Mesangial cell (primary cell): Measurements from ENCODE around the gene EPX. TPM values are rescaled to one million over a fixed set of nuclear protein-coding genes. Genes with fewer than 3 reads are reported as not detected.

ENCODE experiments used
- total RNA-seq: library from RNA; depleted of rRNA; stranded (reverse); fragments of >200 nt; gene quantifications from 2 replicates; pipeline ENCODE4 v1.2.3, GENCODE V29; 2015

Gene EPX
- not detected in 2 replicates for total RNA-seq

GRCh38 chr17:58192612-58193011 is at the start of gene EPX:
TSS of gene EPX (plus strand) at chr17:58192726. CDS start at chr17:58192847, 121 bp downstream.

GRCh38 chr17:58147930-58148434 is 44.5 kb upstream of the EPX start, which contains the start of gene OR4D1:
TSS of gene OR4D1 (plus strand) at chr17:58148384. CDS start at chr17:58155154, 6,770 bp downstream.

GRCh38 chr17:58166682-58167081 is 25.8 kb upstream of the EPX start, which contains the start of gene OR4D2:
TSS of gene OR4D2 (plus strand) at chr17:58166982. CDS start at chr17:58169656, 2,674 bp downstream.

GRCh38 chr17:58219007-58219788 is 26.7 kb downstream of the EPX start, which contains the start of gene MKS1:
TSS of gene MKS1 (minus strand) at chr17:58219255. CDS start at chr17:58219230, 25 bp downstream.

GRCh38 chr17:58238147-58238634 is 45.7 kb downstream of the EPX start, which contains the start of gene LPO:
TSS of gene LPO (plus strand) at chr17:58238584. CDS start at chr17:58242980, 4,396 bp downstream.

Other genes with a start within 250 kb of the EPX start
- 16.3 and 28.5 TPM in 2 replicates for gene CUEDC1, start 237.3 kb upstream of the EPX start, total RNA-seq
- gene VEZF1, start 204.5 kb upstream of the EPX start, total RNA-seq: 63.3 and 65.2 TPM in 2 replicates
- gene SRSF1, start 185.5 kb upstream of the EPX start, total RNA-seq: 88.7 and 250 TPM in 2 replicates
- gene DYNLL2, start 109.3 kb upstream of the EPX start, total RNA-seq: 10.1 and 11.4 TPM in 2 replicates
- not detected in 2 replicates for gene OR4D1, start 44.3 kb upstream of the EPX start, total RNA-seq
- not detected in 2 replicates for gene OR4D2, start 25.7 kb upstream of the EPX start, total RNA-seq
- 10.8 and 14.6 TPM in 2 replicates for gene MKS1, start 26.5 kb downstream of the EPX start, total RNA-seq
- not detected in 2 replicates for gene LPO, start 45.9 kb downstream of the EPX start, total RNA-seq
- gene MPO, start 88.2 kb downstream of the EPX start, total RNA-seq: 0.13 TPM in 1 of 2 replicates, not detected in the other
- gene TSPOAP1, start 136.1 kb downstream of the EPX start, total RNA-seq: 1.6 and 15.8 TPM in 2 replicates
- gene SUPT4H1, start 159.5 kb downstream of the EPX start, total RNA-seq: 43.2 and 47.7 TPM in 2 replicates
- 0.49 and 0.63 TPM in 2 replicates for gene RNF43, start 224.8 kb downstream of the EPX start, total RNA-seq